Choroid plexus epithelial cell (primary cell): ENCODE data around the gene ASB3.
"Not testable (repeated sequence)": the region's sequence is repeated elsewhere in the genome, so short reads cannot be mapped to it uniquely, and the experiment has no call there.

Source experiments
- DNase-seq: peaks from one replicate; pipeline ENCODE4 v3.0.0-alpha.2; 2010; ENCODE audit warnings: low read depth
- H3K4me3 ChIP-seq: 2 replicates; pipeline ENCODE4 v1.5.1; 2011; ENCODE audit warnings: low read depth, mild to moderate bottlenecking, control low read depth, low read length, moderate library complexity
- TF ChIP-seq, protein P1 (sequence below): conservative IDR thresholded peaks from 2 replicates; pipeline ENCODE4 v1.5.1; 2011; ENCODE audit warnings: low read depth, mild to moderate bottlenecking, control low read depth, inconsistent platforms, low read length, moderate library complexity

ASB3 gene, protein sequence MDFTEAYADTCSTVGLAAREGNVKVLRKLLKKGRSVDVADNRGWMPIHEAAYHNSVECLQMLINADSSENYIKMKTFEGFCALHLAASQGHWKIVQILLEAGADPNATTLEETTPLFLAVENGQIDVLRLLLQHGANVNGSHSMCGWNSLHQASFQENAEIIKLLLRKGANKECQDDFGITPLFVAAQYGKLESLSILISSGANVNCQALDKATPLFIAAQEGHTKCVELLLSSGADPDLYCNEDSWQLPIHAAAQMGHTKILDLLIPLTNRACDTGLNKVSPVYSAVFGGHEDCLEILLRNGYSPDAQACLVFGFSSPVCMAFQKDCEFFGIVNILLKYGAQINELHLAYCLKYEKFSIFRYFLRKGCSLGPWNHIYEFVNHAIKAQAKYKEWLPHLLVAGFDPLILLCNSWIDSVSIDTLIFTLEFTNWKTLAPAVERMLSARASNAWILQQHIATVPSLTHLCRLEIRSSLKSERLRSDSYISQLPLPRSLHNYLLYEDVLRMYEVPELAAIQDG

DNA sequence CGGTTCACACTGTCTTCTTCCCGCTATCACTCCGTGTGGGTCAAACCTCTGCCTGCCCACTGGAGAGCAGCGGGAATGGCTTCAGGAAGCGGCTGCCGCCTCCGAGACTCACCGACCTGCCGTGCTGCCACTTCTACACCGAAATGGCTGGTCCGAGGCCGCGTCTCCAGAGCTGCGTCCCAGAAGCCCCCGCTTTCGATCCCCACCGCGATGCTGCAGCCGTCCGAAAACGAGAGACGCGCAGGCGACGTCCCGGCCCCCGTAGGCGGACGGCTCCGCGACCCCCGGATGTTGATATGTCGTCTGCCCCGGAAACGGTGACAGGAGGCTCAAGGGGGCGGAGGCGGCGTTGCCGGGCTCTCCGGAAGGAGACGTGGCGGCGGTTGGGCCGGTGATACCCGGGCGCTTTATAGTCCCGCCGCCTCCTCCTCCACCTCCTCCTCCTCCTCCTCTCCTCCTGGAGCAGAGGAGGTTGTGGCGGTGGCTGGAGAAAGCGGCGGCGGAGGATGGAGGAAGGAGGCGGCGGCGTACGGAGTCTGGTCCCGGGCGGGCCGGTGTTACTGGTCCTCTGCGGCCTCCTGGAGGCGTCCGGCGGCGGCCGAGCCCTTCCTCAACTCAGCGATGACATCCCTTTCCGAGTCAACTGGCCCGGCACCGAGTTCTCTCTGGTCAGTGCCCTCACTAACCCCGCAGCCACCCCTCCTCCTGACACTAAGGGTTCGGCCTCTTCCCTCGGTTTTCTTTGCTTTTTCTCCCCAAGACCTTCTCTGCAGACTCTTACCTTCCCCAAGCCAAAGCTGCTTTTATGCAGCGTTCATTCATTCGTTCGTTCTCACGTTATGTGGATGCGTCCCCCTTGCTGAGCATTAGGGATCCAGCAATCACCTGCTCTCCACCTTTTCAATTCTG lies at the start of gene ASB3, which contains the start of gene ERLEC1:
Gene ASB3, minus strand, starts transcription at position 249 of the 909 bp plus-strand sequence. CDS start 21,381 bp downstream, outside the sequence.
Gene ERLEC1, plus strand, starts transcription at position 340 of the 909 bp plus-strand sequence. Its CDS starts 167 bp downstream, at position 507.
- DNase-seq, result peak; percentile 83
- TF ChIP-seq, protein P1, sequence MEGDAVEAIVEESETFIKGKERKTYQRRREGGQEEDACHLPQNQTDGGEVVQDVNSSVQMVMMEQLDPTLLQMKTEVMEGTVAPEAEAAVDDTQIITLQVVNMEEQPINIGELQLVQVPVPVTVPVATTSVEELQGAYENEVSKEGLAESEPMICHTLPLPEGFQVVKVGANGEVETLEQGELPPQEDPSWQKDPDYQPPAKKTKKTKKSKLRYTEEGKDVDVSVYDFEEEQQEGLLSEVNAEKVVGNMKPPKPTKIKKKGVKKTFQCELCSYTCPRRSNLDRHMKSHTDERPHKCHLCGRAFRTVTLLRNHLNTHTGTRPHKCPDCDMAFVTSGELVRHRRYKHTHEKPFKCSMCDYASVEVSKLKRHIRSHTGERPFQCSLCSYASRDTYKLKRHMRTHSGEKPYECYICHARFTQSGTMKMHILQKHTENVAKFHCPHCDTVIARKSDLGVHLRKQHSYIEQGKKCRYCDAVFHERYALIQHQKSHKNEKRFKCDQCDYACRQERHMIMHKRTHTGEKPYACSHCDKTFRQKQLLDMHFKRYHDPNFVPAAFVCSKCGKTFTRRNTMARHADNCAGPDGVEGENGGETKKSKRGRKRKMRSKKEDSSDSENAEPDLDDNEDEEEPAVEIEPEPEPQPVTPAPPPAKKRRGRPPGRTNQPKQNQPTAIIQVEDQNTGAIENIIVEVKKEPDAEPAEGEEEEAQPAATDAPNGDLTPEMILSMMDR, result no peak
- H3K4me3 ChIP-seq, result peak within 1 kb of the TSS; percentile 89

DNA sequence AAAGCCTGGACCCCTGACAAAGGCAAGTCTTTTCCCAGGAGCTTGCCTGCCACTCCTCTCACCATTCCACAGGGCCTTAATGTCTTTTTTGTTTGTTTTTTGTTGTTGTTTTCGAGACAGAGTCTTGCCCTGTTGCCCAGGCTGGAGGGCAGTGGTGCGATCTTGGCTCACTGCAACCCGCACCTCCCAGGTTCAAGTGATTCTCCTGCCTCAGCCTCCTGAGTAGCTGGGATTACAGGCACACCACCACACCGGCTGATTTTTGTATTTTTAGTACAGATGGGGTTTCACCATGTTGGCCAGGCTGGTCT lies 43.2 kb upstream of the ASB3 start:
- DNase-seq, result not testable (repeated sequence)

DNA sequence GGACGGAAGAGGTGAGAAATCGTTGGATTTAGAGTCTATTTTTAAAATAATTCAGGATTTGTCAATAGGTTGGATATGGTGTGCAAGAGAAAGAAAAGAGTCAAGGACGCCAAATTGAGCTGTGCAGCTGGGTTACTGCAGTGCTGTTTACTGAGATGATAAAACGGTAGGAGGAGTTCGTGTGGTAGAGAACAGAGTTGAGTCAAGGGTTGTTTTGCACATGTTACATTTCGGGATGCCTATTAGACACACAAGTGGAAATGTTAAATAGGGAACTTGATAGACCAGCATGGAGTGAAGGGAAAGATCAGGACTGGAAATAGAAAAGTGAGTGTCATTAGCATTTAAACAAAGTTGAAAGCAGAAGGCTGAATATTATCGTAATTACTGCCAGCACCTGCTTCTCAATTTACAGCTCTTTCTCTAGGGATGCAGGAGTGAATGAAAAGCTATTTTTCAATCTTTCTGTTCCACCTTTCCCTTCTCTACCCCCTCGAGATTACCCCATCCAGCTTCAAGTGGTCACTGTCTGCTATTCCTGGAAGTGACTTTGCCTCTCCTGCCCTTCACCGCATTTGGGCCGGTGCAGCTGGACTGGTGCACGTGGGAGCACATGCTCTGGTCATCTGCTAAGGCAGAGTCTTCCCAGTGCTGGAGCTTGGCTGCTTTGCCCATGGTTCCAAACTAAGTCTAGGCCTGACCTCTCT lies 42.7 kb upstream of the ASB3 start:
- TF ChIP-seq, protein P1, result no peak
- no peak for DNase-seq
- no peak overlapping the region for H3K4me3 ChIP-seq

More for the DNA sequence above, 43.2 kb upstream of the ASB3 start:
- H3K4me3 ChIP-seq, result not testable (repeated sequence)

DNA sequence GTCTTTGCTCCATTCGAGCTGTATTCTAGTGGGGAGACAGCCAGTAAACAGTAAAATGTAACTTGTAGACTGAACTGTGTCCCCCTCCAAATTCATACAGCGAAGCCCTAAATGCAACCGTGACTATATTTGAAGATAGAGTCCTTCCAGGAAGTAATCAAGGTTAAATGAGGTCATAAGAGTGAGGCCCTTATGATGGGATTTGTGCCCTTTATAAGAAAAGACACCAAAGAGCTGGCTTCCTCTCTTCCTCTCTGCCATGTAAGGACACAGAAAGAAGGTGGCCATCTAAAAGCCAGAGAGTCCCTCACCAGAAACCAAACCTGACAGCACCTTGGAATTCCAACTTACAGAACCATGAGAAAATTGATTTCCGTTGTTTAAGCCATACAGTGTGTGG lies 41.6 kb upstream of the ASB3 start:
- H3K4me3 ChIP-seq, result no peak overlapping the region
- TF ChIP-seq, protein P1, result no peak
- no peak for DNase-seq

DNA sequence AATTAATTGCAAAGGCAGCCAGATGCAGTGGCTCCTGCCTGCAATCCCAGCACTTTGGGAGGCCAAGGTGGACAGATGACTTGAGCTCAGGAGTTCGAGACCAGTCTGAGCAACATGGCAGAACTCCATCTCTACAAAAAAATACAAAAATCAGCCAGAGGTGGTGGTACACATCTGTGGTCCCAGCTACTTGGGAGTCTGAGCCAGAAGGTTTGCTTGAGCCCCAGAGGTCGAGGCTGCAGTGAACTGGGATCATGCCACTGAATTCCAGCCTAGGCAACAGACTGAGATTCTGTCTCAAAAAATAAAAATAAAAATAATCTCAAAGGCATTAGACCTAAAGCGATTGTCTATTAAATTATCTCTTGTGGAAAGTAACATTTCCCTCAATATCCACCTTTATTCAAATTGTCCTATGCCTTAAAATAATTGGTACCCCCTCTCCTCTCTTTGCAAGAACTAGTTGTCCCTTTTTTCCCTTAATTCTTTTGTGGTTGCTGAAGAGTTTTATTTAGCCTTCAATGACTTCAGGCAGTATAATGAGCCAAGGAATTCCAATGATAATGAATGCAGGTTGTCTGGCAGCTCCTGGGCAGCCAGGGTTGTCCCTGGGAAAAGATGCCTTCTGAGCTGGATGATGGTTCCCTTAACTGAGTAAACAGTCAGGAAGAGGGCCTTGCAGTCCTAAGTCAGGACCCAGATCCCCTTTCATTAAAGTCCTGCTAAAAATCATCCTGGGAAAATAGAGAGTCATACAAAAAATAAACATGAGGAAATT lies 40.8 kb upstream of the ASB3 start:
- TF ChIP-seq, protein P1, result no peak
- DNase-seq, result no peak
- no peak overlapping the region for H3K4me3 ChIP-seq

DNA sequence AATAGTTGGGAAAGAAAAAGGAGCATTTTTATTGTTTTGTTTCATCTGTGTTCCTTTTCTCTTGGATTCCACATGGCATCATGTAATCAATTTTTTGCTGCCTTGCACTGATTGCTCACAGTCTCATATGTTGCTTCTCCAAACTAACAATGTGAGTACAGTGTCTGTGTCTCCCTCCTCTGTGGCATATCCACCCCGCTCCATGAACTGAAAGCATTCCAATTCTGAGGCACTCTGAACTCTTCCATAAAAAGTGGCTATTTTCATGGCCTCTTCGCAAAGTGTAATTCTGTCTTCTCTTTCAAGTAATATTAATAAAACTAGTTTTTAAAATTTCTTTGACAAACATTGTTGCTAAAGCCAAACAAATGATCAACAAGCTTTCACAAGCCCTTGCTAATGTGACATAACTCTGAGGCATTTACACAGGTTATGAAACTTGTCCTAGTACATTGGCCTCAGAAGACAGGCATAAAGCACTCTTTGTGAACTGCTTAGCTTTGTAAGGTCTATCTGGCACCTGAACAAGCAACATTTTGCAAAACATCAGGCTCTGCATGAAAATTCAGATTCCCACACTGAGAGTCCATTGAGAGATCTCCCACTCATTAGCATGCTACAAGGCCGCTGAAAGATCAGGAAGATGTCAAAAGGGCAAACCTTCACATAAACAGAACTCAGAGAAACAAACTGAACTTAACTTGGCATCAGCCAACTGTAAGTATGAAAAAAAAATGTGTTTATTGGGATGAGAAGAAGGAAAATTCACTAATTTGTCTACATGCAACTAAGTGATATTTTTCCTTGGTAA lies 40.0 kb upstream of the ASB3 start:
- TF ChIP-seq, protein P1, result no peak
- no peak overlapping the region for H3K4me3 ChIP-seq
- peak; percentile 63 for DNase-seq
